Stimulated activated CD4-positive, alpha-beta T cell treated with anti-CD3 and anti-CD28 coated beads, Interleukin-4, amount 100 ng/mL, for 48 hours (primary cell): Measurements from ENCODE around the gene IL3.
A peak's percentile ranks its signal among the peaks of the same experiment; 100 is the strongest.

Source experiments
- DNase-seq, 2 donors: peaks; one replicate each; pipeline ENCODE4 v3.0.0-alpha.2; 2020; ENCODE audit warnings: low read depth in 2 of 2

The IL3 gene

GRCh38 chr5:132025403-132025971 is 35.0 kb upstream of the IL3 start:
- no peak for DNase-seq

GRCh38 chr5:132026516-132027008 is 33.9 kb upstream of the IL3 start:
- DNase-seq = peak in 1 of 2 donors; percentile 36

DNA sequence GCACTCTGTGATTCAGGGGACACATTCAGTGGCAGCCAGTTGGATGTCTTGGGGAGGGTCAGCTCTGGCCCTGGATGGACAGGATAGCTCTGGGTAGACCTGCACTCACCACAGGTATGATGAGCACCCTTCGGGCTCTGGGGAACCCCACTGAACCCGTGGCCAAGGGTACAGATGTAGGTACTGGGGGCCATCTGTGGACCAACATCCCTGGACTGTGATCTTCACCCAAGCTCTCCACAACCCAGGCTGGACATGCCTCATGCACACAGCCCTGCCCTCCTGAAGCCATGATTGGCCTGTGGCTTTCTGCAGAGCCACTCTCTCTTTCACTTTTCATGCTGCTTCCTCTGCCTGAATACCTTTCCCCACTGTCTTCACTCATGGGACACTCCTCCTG is 33.4 kb upstream of the IL3 start:
- no peak for DNase-seq

DNA sequence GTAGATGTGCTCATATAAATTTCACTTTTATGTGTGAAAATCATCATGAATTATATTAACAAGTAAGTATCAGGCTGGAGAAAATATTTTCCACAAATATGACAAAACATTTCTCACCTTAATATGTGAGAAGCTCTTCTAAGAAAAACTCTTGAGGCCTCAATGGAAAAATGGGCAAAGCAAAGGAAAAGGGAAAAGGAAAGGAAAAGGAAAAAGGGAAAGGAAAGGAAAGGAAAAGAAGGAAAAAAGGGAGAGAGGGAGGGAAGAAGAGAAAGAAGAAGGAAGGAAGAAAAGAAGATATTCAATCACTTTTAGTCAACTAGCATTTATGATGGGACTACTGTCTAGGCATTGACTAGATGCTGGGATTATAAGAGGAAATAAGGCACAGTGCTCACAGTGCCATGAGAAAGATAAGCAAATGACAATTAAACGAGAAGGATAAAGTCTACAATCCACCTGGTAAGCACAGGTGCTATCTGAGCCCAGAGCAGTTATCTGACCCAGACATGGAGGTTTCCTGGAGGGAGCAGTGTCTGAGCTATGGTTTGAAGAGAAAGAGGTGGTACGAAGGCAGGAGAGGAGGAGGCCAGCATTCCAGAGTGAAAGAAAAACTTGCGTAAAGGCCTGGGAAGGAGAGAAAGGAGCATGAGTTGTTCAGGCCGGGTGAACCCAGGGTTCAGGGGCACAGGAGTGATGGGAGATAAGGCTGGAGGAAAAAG is 30.7 kb upstream of the IL3 start:
- no peak for DNase-seq

- no peak for DNase-seq
Observed at GRCh38 chr5:132030610-132031009, 29.8 kb upstream of the IL3 start.

DNA sequence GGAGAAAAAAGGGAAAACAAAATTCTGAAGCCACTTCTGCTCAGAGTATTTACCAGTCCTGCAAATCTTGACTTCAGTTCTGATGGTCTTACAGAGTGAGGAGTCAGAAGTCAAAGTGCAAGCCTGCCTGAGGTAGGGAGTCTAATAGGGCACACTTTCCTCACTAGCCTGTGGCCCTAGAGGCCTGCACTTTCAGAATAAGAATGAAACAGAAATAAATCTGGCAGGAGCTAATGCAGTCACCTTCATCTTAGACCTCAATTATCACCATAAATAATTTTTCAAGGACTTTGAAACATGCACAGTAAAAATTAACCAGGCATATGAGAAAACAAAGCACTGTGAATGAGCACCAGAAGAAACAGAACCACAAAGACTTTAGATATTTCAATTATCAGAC is 28.3 kb upstream of the IL3 start:
- no peak for DNase-seq

- no peak for DNase-seq
Observed at GRCh38 chr5:132033122-132033521, 27.3 kb upstream of the IL3 start.

DNA sequence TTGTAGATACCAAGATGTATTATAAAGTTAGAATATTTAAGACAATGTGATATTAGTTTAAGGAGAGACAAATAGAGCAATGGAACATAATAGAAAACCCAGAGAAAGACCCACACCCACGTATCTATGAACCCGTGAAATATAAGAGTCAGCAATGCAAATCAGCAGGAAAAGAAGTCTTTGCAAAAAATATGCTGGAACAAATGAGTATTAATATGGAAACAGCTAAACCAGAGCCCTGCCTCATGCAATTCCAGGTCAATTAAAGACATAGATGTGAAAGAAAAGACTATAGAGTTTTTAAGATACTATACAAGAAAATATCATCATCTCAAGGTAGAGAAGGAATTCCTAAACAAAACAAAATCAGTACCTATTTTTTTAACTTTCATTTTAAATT is 23.1 kb upstream of the IL3 start:
- no peak for DNase-seq

DNA sequence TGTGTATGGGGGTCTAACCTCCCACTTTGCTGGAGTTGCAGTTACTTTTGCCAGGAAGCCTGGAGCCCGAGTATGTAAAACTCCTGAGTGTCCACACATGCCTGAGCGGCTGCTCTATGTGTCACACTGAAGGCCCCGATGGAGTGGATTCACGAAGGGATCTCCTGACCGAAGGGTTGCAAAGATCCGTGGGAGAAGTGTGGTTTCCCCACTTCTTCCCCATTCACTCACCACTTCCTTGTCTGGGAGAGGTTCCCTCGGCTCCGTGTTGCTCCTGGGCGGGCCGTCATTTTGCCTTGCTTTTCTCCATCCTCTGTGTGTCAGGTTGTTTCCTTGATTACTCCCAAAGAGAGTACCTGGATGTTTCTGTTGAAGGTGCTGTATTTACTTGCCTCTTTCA is 16.2 kb upstream of the IL3 start:
- DNase-seq = no peak

- DNase-seq = no peak
Observed at GRCh38 chr5:132046880-132047299, 13.6 kb upstream of the IL3 start.

DNA sequence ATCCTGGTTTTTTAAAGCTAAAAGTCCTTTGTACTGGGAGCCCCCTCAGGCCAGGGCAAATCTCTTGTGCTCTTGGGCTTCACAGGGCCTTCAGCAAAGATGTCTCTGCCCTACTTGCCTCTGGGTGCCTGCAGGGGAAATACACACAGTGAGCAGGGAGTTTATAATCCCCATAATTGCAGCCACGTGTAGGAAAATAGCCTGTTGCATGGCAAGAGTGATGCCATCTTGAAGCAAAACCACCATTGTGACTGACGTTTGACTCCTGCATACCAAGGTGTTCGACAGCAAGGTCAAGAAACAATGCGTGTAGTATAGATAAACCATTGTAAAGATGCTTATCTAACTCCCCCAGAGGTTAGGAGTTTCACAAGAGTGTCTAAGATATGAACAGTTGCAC is 11.4 kb upstream of the IL3 start:
- DNase-seq = no peak

GRCh38 chr5:132049559-132049958 is 10.9 kb upstream of the IL3 start:
- no peak for DNase-seq

DNA sequence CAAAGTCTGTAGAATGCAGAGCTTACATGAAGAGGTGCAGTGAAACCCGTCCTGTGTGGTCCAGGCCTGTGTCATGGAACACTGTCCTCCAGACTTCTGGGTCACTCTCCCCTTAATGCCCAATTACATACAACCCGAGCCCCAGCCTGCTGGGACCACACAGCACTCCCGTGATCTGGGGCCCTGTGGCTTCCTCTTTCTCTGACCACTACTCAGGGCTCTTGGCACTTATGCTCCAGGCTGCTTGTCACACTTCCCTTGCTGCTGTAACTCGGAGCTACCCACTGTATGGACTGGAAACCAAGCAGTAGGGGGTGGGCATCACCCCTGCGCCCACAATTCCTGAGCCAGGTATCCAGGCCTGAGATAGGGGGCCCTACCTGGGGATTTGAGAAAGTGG is 10.3 kb upstream of the IL3 start:
- DNase-seq = no peak

GRCh38 chr5:132050661-132051552 is 9.5 kb upstream of the IL3 start:
- no peak for DNase-seq

- no peak for DNase-seq
Observed at GRCh38 chr5:132052520-132052919, 7.9 kb upstream of the IL3 start.

- DNase-seq = no peak
Observed at GRCh38 chr5:132053483-132053882, 7.0 kb upstream of the IL3 start.

- no peak for DNase-seq
Observed at GRCh38 chr5:132054031-132054696, 6.3 kb upstream of the IL3 start.

DNA sequence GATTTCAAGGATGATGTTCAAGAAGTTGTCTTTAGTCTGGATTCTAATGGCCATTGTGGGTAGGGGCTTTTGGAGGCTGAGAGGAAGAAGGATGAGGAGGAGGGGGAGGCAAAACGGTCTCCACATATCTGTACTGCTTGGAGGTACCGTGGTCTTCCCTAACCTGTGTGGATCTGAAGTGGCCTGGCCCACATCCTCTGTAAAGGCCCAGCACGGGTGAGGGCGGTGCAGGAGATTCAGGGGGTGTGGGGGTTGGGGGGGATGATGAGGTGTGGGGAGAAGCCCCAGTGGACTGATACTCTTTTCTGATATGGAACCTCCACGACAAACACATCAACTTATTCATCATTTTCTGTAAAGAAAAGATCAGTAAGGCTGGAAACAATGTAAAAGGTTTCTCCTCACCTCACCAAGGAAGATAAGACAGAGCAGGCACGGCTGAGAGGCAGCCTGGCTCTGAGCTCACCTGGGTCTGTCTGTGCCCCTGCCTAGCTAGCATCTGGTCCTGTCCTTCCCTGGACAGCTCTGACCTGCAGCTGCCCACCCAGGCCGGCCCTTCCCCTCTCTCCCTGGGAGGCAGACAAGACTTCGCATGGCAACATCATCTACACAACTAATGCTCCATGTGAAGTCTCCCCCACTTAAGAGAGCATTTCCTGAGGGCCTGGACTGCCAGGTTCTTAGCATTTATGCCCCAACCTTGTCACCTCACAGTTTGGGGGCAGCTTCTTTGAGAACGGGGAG is 5.6 kb upstream of the IL3 start:
- no peak for DNase-seq

- DNase-seq = no peak
Observed at GRCh38 chr5:132055441-132055807, 5.0 kb upstream of the IL3 start.

DNA sequence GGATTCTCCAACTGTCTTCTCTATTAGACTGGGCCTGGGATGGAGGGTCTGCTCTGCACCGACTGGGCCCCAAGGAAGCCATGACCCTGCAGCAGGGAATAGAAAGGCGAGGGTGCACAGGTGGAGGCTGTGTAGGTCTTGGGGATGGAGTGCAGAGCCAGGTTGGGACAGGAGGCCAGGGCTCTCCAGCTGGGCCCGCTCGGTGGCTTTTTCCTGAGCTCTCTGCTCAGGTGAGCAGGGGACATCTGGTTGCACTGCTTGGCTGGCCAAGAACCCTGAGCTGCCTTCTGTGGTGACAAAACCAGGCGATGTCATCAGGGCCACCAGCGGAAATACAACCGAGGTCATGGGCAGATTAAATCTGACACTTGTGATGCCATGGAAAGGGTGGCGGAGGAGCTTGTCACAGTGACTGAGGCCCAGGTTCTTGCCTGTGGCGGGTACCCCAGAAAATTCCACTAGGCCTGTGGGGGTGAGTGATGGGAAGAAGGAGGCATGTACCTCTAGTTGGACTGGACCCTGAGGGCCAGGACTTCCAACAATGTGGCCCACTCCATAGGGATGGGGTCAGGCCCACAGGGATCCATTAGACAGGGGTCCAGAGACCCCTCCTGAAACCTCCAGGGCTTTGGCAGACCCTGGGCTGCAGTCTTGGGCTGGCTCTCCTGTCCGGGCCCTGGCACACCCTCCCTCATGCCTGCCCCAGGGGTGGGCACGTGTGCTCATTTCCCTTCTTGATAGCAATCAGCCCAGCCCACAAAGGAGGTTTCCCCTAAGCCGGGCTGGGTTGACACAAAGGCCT is 4.4 kb upstream of the IL3 start:
- no peak for DNase-seq
